ENCODE data around the gene CCDC178.

DNA sequence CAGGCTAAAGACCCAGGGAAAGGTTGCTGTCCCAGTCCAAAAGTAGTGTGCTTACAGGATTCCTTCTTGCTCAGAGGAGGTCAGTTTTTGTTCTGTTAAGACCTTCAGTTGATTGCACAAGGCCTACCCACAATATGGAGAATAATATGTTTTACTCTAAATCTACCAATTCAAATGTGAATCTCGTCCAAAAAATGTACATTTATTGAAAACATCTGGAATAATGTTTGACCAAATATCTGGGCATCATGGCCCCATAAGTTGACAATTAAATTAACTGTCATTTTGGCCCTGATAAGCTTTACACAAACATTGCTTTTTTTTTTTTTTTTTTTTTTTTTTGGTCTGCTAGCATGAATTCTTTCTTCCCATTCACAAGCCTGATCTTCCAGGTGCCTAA, 109.8 kb downstream of the CCDC178 start:
- TF ChIP-seq, protein P1, sequence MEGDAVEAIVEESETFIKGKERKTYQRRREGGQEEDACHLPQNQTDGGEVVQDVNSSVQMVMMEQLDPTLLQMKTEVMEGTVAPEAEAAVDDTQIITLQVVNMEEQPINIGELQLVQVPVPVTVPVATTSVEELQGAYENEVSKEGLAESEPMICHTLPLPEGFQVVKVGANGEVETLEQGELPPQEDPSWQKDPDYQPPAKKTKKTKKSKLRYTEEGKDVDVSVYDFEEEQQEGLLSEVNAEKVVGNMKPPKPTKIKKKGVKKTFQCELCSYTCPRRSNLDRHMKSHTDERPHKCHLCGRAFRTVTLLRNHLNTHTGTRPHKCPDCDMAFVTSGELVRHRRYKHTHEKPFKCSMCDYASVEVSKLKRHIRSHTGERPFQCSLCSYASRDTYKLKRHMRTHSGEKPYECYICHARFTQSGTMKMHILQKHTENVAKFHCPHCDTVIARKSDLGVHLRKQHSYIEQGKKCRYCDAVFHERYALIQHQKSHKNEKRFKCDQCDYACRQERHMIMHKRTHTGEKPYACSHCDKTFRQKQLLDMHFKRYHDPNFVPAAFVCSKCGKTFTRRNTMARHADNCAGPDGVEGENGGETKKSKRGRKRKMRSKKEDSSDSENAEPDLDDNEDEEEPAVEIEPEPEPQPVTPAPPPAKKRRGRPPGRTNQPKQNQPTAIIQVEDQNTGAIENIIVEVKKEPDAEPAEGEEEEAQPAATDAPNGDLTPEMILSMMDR (IDR thresholded peaks at IDR 0.05), result no peak
- TF ChIP-seq POLR2A (IDR thresholded peaks at IDR 0.05), result no peak

Measured in adrenal gland (tissue), 5 donors.